Lung (tissue), 12 donors: ENCODE data around the gene CDSN. TPM values are rescaled to one million over a fixed set of nuclear protein-coding genes. Genes with fewer than 3 reads are reported as not detected.

ENCODE experiments used
- ATAC-seq: fragments of 200-7000 bp; cut with Tn5 transposase; one replicate; pipeline ENCODE4 v1.9.1; 2020; ENCODE audit warnings: moderate number of reproducible peaks; ENCODE audit not compliant: insufficient read depth, low FRiP score
- DNase-seq, 3 donors: peaks; one replicate each; pipeline ENCODE4 v3.0.0-alpha.2; 2013 to 2017
- H3K27ac ChIP-seq, 2 donors: one replicate each; pipeline ENCODE4 v1.5.1; 2013; ENCODE audit warnings: mild to moderate bottlenecking in 2 of 2, moderate library complexity in 2 of 2, control low read depth in 1 of 2, inconsistent platforms in 1 of 2, low read depth in 1 of 2, low read length in 1 of 2
- H3K27me3 ChIP-seq, 3 donors: one replicate each; pipeline ENCODE4 v1.5.1; 2013; ENCODE audit warnings: low read length in 2 of 3; ENCODE audit not compliant: control insufficient read depth in 3 of 3, insufficient read depth in 3 of 3
- H3K36me3 ChIP-seq, 4 donors: one replicate each; pipeline ENCODE4 v1.5.1; 2013; ENCODE audit warnings: low read length in 4 of 4, mild to moderate bottlenecking in 1 of 4, moderate library complexity in 1 of 4; ENCODE audit not compliant: control insufficient read depth in 4 of 4, insufficient read depth in 4 of 4
- H3K4me1 ChIP-seq, 5 donors: one replicate each; pipeline ENCODE4 v1.5.1; 2013; ENCODE audit warnings: low read length in 5 of 5, mild to moderate bottlenecking in 2 of 5, moderate library complexity in 1 of 5; ENCODE audit not compliant: control insufficient read depth in 5 of 5, insufficient read depth in 5 of 5
- H3K4me3 ChIP-seq: one replicate; pipeline ENCODE4 v1.5.1; 2013; ENCODE audit warnings: mild to moderate bottlenecking, control low read depth, moderate library complexity
- H3K9ac ChIP-seq, 2 donors: one replicate each; pipeline ENCODE4 v1.5.1; 2013; ENCODE audit warnings: low read length in 2 of 2, control low read depth in 1 of 2; ENCODE audit not compliant: insufficient read depth in 1 of 2
- H3K9me3 ChIP-seq, 4 donors: one replicate each; pipeline ENCODE4 v1.5.1; 2013; ENCODE audit warnings: low read length in 3 of 4, mild to moderate bottlenecking in 1 of 4, moderate library complexity in 1 of 4; ENCODE audit not compliant: control insufficient read depth in 4 of 4, insufficient read depth in 3 of 4
- CTCF ChIP-seq: IDR thresholded peaks from 2 replicates; pipeline ENCODE4 v1.5.1; 2012; ENCODE audit warnings: mild to moderate bottlenecking; ENCODE audit errors: control extremely low read depth, extremely low read depth
- WGBS, 2 donors: extraction: QIAGEN DNeasy Blood & Tissue Kit; methylation state at CpG; one replicate each; pipeline ENCODE4 v1.1.7; 2013; 5-methylcytosine and 5-hydroxymethylcytosine counted together
- polyA plus RNA-seq, 2 donors: library from polyadenylated mRNA; stranded (reverse); fragments of 200-250 nt; gene quantifications; one replicate each; pipeline ENCODE4 v1.2.1, GENCODE V29; 2013
- total RNA-seq, 2 donors: library from RNA; depleted of rRNA in 1 of 2; stranded (reverse); fragments of >200 nt in 1 of 2; gene quantifications; one replicate each; pipeline ENCODE4 v1.2.1, GENCODE V29; 2014 to 2021
- donor health status: control.
- donor health status: control.
- donor health status: Bipolar disorder and iron deficiency.
- donor health status: healthy.
- donor health status: DM: yes; HTN: yes; CAD: no.

The CDSN gene
- total and polyA plus RNA-seq, 4 donors: 0.05 to 0.10 (median 0.06) TPM; not detected in 1

GRCh38 chr6:31129130-31129529 is 8.9 kb upstream of the CDSN start:
- DNase-seq (no peak), ATAC-seq (no peak)
- H3K9me3 ChIP-seq: no peaks in the 10 kb centered on the region
- no peak overlapping the region for H3K9ac ChIP-seq
- no peak for TF ChIP-seq CTCF
- peaks cover 0 to 11% (median 0%) of the 10 kb centered on the region in 5 donors for H3K4me1 ChIP-seq
- no peak overlapping the region for H3K4me3 ChIP-seq
- no peaks in the 10 kb centered on the region for H3K36me3 ChIP-seq
- peaks cover 0 to 4% (median 0%) of the 10 kb centered on the region in 3 donors for H3K27me3 ChIP-seq
- 70 to 83% methylated on average over 4 of the region's 4 CpGs for WGBS, 2 donors
- H3K27ac ChIP-seq: no peak overlapping the region

DNA sequence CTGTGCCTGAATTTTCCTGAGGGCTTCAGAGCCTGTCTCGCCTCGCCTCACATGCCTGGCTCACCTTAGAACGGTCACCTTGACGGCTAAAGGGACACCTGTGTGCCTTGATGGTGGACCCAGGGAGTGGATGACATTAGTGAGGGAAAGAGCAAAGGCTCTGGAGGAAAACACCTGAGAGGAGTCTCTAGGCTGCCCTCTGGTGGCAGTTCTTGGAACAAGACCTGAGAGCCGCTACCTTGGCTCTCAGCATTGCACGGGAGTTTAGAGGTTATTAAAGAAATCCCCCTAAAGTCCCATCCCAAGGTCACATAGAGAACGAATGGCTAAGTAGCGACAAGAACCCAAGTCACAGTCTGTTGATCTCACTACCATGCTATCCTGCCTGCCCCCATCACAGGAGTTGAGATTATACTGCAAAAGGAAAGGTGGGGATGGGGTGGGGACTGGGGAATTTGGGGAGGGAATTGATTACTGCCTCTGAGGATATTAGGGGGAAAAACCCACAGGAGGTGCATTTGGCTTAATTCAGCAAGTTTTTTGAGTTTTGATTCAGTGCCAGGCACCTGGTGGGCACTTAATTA is 7.9 kb upstream of the CDSN start:
- DNase-seq (peak; percentile 25 to 43 (median 37)), ATAC-seq (no peak)
- 10 to 12% methylated on average over 8 of the region's 8 CpGs for WGBS, 2 donors
- Histone ChIP-seq H3K36me3 (no peaks in the 10 kb centered on the region), H3K4me3 (no peak overlapping the region), H3K9ac (no peak overlapping the region), H3K27ac (no peak overlapping the region), H3K9me3 (no peaks in the 10 kb centered on the region), H3K4me1 (peaks cover 0 to 16% (median 0%) of the 10 kb centered on the region in 5 donors), H3K27me3 (peaks cover 0 to 4% (median 0%) of the 10 kb centered on the region in 3 donors)
- TF ChIP-seq CTCF: peak; percentile 62

GRCh38 chr6:31126396-31127175 is 6.3 kb upstream of the CDSN start:
- Histone ChIP-seq H3K27ac (peak overlapping the region in 1 of 2 donors; percentile 35), H3K4me1 (peaks cover 0 to 21% (median 0%) of the 10 kb centered on the region in 5 donors), H3K9me3 (no peaks in the 10 kb centered on the region), H3K27me3 (peaks cover 0 to 4% (median 0%) of the 10 kb centered on the region in 3 donors), H3K4me3 (no peak overlapping the region), H3K9ac (no peak overlapping the region), H3K36me3 (no peaks in the 10 kb centered on the region)
- 69 to 83% methylated on average over 16 of the region's 16 CpGs for WGBS, 2 donors
- ATAC-seq (no peak), DNase-seq (no peak)
- TF ChIP-seq CTCF: no peak
